ENCODE data around the gene MCF2L. TPM values are rescaled to one million over a fixed set of nuclear protein-coding genes. Genes with fewer than 3 reads are reported as not detected.

The MCF2L gene
- total RNA-seq = 10.4 and 11.5 TPM in 2 replicates

GRCh38 chr13:112968910-112969691 lies at the start of gene MCF2L:
Gene MCF2L (plus strand): TSS chr13:112969214. CDS start chr13:112969380, 166 bp downstream.

GRCh38 chr13:113105032-113105920 lies 136.3 kb downstream of the MCF2L start, which contains the start of gene F7:
Gene F7 (plus strand): TSS chr13:113105791. CDS start chr13:113105842, 51 bp downstream.

GRCh38 chr13:113122550-113123225 lies 153.7 kb downstream of the MCF2L start, which contains the start of gene F10:
Gene F10 (plus strand): TSS chr13:113122799. CDS start chr13:113122856, 57 bp downstream.

Other genes with a start within 250 kb of the MCF2L start
- not detected in 2 replicates for gene F7, start 136.6 kb downstream of the MCF2L start, total RNA-seq
- gene F10, start 153.6 kb downstream of the MCF2L start, total RNA-seq = under 0.01 TPM in 1 of 2 replicates, not detected in the other
- not detected in 2 replicates for gene PROZ, start 189.4 kb downstream of the MCF2L start, total RNA-seq
- gene PCID2, start 239.5 kb downstream of the MCF2L start, total RNA-seq = 54.8 and 55.3 TPM in 2 replicates
- 91.0 and 110 TPM in 2 replicates for gene CUL4A, start 240.4 kb downstream of the MCF2L start, total RNA-seq